Peyer's patch (tissue), 4 donors: ENCODE measurements around the gene SPTA1.

Source experiments
- CTCF ChIP-seq, 6 experiments: fragments of 450-650 bp in 4 of 6; fragments of 200-600 bp in 2 of 6; sonication (generic) in 1 of 6; IDR thresholded peaks; one replicate each; pipeline ENCODE4 v1.5.1; 2017 to 2019; ENCODE audit warnings: antibody characterized with exemption in 6 of 6, mild to moderate bottlenecking in 3 of 6, moderate library complexity in 1 of 6
- POLR2A ChIP-seq, 2 donors: fragments of 450-650 bp; IDR thresholded peaks; one replicate each; pipeline ENCODE4 v1.5.1; 2017; ENCODE audit warnings: antibody characterized with exemption in 2 of 2, mild to moderate bottlenecking in 2 of 2, moderate library complexity in 2 of 2

GRCh38 chr1:158564608-158565007 is 121.9 kb downstream of the SPTA1 start:
- TF ChIP-seq CTCF (IDR thresholded peaks at IDR 0.05): no peak
- TF ChIP-seq POLR2A (IDR thresholded peaks at IDR 0.05): no peak
